ENCODE results near the gene PRKN.
"Not testable (repeated sequence)": the region's sequence is repeated elsewhere in the genome, so short reads cannot be mapped to it uniquely, and the experiment has no call there.

PRKN gene

DNA sequence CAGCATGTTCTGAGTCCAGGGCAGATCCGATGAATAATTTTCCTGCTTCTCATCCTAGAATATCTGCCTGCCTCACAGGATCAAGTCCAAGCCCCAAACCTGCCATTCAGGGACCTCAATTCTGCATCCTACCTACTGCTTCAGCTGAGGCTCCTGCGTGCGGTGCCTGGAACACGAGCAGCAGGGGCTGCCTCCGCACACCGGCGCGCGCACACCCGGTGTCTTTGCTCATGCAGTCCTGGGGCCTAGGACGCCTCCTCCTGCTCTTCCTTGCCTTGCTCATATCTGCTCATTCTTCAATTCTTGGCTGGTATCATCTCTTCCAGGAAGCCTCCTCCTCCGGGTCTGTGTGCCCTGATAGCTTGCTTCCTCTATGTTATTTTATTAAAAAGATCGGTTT, 1372.6 kb downstream of the PRKN start:
- no peak for DNase-seq

DNA sequence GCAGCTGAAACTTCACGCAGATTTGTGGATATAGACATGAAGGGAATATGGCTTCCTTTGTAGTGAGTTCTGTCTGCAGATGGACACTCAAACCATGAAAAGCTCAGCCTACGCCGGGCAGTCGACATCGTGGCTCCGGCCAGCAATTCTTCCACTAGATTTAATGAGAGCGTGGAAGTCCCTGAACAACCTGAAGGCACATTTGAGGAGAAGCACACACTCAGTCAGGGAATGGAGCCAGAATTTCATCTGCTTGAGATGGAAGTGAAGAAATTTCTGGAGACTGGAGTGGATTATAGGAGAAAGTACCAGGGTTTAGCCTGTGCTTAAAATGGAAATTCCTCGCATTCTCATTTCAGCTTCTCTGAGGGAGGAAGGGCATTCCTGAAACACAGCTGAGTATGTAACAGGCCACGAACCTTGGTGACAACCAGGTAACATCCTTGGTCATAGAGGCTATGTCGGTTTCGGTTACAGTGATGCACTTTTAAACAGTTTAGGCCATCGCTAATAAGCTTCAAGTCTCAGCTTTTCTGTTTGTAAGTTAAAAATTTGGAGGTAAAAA, 1373.2 kb downstream of the PRKN start:
- no peak for DNase-seq

DNA sequence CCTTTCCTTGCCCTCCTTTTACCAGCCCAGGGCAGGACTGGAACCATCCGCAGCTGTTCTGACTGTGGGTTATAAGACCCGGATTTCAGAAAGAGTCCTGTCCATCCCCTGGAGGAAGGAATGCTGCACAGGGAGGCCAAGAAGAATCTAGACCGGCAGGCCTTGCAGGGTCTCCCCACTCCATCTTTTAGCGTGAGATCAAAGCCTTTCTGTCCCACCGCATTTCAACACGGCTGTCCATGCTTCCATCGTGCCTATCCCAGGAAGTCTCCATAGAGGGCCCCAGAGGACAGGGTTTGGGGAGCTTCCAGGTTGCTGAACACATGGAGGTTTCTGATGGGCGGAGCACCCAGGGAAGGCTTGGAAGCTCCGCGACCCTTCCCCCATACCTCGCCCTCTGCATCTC, 1374.4 kb downstream of the PRKN start:
- DNase-seq = peak; percentile 37

GRCh38 chr6:161351858-161352257, 1375.7 kb downstream of the PRKN start:
- DNase-seq = no peak

- no peak for DNase-seq
Measured at GRCh38 chr6:161349886-161350285, 1377.7 kb downstream of the PRKN start.

GRCh38 chr6:161348628-161348994, 1379.0 kb downstream of the PRKN start:
- no peak for DNase-seq

GRCh38 chr6:161347988-161348627, 1379.5 kb downstream of the PRKN start:
- DNase-seq = no peak

DNA sequence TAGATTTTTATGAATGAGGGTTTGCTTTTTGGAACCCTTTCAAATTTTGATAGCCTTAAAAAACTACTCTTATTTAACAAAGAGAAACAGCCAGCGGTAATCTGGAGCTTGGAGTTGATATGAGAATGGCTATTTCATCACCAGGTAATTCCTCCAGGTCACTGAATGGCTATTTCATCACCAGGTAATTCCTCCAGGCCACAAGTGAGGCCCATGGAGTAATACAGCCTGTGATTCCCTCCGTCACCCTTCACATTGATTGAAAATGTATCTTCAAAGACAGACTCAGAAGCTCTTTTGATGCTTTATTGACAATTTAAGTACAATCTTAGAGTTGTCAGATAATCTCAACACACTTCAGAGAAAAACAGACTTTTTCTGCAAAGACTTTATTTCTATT, 1380.4 kb downstream of the PRKN start:
- DNase-seq = no peak

GRCh38 chr6:161346717-161347116, 1380.8 kb downstream of the PRKN start:
- no peak for DNase-seq

- DNase-seq = no peak
Measured at GRCh38 chr6:161344626-161345025, 1382.9 kb downstream of the PRKN start.

DNA sequence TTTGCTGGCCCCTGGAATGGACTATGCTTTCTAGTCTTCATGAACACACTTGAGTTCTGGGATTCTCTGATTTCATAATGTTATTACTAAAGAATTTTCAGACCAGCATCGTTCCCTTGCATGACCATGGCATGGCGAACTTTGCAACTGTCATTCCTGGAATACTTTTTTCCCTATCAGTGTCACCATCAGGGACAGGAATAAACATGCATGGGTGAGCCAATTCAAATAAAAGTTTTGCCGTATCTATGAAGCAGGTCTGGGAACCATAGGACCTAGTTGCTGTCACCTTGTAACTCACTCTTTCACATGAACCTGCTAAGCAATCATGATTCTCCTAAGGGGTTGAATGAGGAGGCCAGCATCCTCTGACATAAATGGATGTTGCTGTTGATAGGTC, 1385.5 kb downstream of the PRKN start:
- no peak for DNase-seq

DNA sequence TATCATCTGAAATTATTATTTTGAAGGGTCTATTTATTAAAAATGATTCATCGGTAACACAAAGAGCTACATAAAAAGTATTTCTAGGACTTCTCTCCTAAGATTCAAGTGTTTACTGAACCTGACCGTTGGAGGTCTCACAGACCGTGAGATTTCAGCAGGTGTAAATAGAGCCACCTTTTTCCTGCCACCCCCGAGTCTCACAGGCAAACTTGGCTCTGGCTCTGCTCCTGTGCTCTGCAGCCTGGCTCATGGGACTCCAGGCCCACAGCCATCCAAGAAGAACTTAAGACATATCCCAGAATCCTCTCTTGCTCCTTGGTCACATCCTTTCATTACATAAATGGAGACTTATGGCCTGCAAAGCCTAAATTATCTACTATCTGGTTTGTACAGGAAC, 1385.9 kb downstream of the PRKN start:
- DNase-seq = no peak

GRCh38 chr6:161338015-161338414, 1389.6 kb downstream of the PRKN start:
- no peak for DNase-seq

- DNase-seq = no peak
Measured at GRCh38 chr6:161336479-161336878, 1391.1 kb downstream of the PRKN start.

- no peak for DNase-seq
Measured at GRCh38 chr6:161333410-161333809, 1394.2 kb downstream of the PRKN start.

DNA sequence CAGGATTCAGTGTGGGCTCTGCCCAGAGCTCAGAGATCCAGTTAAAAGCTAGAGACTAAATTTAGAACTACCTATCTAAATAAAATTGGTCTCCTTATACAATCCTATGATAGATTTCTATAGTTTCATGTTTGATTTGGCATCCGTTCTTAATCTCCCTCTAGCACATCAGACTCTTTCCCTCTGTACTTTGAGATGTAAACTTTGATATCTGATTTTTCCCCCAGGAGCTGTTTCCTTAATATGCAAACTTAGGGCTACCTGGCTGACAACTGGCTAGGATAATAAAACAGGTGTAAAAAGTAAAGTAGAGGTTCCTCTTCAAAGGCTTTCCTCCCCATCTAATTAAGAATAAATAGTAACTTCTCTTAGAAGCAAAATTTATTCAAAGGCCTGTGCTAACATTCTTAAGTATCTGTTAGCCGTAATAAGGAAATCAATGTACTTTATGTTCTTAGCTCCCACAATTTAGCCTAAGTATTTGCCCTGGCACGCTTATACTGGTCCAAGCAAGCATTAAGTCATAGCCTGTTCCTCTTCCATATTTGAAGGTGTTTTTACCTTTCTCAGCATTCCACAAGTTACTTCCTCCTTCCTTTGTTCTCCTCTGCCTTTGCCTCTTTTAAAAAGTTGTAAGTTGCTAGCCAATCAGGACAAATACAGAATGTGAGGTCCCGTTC, 1396.0 kb downstream of the PRKN start:
- DNase-seq = not testable (repeated sequence)

GRCh38 chr6:161327360-161327953, 1400.1 kb downstream of the PRKN start:
- no peak for DNase-seq

DNA sequence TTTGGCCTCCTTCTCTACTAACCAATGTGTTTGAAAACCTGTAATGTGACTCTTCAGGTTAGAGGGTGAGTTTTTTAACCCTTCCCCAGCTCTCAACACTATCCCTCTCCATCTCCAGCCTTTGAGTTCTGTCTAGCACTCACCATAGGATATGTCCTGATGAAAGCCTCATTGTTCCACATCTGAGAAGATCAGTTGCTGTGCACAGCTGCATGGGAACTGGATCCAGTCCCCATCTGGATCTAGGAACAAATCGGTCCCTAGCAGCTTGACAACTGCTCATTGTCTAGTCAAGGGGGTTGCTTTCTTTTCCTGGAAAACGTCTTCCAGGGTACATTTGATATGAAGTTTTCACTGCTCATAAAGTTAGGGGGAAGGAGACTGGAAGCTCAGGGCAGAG, 1408.3 kb downstream of the PRKN start:
- no peak for DNase-seq

- DNase-seq = no peak
Measured at GRCh38 chr6:161318456-161318855, 1409.1 kb downstream of the PRKN start.

DNA sequence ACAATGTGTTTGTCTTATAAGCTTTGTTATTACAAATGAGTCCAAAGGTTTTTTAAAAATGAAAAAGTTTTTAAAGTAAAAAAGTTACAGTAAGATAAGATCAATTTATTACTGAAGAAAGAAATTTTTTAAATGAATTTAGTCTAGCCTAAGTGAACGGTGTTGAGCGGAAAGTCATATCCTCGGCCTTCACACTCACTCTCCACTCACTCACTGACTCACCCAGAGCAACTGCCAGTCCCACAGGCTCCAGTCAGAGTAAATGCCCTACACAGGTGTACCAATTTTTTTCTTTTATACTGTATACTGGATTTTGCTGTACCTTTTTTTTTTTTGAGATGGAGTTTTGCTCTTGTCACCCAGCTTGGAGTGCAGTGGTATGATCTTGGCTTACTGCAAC, 1411.0 kb downstream of the PRKN start:
- DNase-seq = no peak

DNA sequence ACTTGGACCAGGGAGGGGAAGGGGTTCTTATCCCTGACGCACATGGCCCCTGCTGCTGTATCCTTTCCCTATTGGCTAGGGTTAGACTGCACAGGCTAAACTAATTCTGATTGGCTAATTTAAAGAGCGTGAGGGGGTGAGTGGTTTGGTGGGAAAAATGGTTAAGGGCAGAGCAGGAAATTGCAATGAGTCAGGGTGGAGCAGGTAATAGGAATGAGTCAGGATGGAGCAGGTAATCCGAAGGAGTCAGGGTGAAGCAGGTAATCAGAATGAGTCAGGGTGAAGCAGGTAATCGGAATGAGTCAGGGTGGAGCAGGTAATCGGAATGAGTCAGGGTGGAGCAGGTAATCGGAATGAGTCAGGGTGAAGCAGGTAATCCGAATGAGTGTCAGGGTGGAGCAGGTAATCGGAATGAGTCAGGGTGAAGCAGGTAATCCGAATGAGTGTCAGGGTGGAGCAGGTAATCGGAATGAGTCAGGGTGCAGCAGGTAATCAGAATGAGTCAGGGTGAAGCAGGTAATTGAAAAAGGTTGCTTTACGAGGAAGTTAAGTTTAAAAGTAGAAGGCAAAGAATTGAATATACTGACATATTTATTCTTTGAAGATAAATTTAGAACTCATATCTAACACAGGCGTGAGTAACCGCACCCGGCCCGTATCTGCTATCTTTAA, 1412.2 kb downstream of the PRKN start:
- not testable (repeated sequence) for DNase-seq

DNA sequence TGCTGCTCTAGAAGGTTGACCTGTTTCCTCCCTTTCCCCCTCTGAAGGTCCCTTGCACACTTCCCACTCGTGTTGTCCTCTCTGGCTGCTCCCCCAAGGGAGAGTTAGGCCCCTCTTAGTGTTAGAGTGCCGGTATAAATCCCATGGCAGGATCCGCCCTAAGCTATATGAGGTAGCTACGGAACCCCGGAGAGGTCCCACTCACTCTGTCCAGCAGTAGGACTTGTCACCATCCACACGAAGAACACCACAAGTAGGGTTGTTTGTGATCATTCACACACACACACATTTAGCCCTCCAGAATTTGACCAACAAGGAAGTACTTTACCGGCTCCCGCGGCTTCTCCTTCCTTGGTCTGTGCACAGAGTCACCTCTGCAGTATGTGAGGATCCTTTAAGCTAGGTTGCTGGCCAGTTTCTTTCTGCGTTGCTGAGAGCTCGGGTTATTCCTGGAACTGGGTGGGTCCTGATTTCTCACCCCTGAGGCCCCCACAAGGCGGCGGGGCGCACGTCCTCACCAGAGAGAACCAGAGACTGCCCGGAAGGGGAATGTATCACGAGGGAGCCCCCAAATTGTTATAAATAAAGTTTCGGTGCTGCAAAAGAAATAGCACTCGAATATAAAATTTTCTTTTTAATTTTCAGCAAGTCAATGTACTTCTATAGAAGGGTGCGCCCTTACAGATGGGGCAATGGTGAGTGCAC, 1412.9 kb downstream of the PRKN start:
- not testable (repeated sequence) for DNase-seq

DNA sequence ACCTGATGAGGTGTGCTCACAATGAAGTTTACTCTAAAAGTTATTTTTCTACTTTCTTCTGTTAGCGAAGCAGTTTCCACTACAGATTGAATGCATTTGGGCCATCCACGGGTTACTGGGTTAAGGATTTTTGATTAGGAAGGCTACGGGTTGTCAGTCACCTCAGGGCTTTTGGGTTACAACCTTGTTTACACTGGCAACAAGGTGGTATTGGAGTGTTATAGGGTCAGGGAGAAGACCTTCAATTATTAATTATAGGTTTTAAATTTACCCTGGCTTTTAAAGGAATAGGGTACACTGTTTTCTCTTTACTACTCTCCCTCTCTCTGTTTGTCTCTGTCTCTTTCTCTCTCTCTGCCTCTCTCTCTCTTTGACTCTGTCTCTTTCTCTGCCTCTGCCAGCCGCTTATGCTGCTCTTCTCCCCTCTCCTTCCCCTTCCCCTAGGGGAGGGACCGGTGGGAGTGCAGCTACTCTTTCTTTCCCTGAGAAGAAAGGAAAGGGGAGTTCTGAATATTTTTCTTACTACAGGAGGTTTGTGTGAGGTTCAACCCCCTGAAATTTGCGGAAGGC, 1413.5 kb downstream of the PRKN start:
- no peak for DNase-seq

All from RPMI8226 (cell line).